Adipocyte (in vitro differentiated cells): ENCODE data around the gene PSEN2.
A peak's percentile ranks its signal among the peaks of the same experiment; 100 is the strongest.
"Not testable (repeated sequence)": the region's sequence is repeated elsewhere in the genome, so short reads cannot be mapped to it uniquely, and the experiment has no call there.

Experiments used
- DNase-seq: peaks from one replicate; pipeline ENCODE4 v3.0.0-alpha.2; 2015; ENCODE audit warnings: low read depth
- H3K27me3 ChIP-seq: replicated peaks from 2 replicates; pipeline ENCODE4 v1.7.0; 2013; ENCODE audit warnings: mild to moderate bottlenecking, low read length, moderate library complexity; ENCODE audit not compliant: control insufficient read depth, insufficient read depth
- H3K36me3 ChIP-seq: 2 replicates; pipeline ENCODE4 v1.7.0; 2013; ENCODE audit warnings: low read length, mild to moderate bottlenecking, moderate library complexity; ENCODE audit not compliant: control insufficient read depth, insufficient read depth, severe bottlenecking
- H3K4me1 ChIP-seq: 2 replicates; pipeline ENCODE4 v1.7.0; 2013; ENCODE audit warnings: mild to moderate bottlenecking, low read length, moderate library complexity; ENCODE audit not compliant: control insufficient read depth, insufficient read depth
- H3K4me3 ChIP-seq: 2 replicates; pipeline ENCODE4 v1.7.0; 2013; ENCODE audit warnings: mild to moderate bottlenecking, low read length, moderate library complexity
- H3K9ac ChIP-seq: 2 replicates; pipeline ENCODE4 v1.7.0; 2013; ENCODE audit warnings: mild to moderate bottlenecking, low read length, moderate library complexity
- H3K9me3 ChIP-seq: 2 replicates; pipeline ENCODE4 v1.7.0; 2013; ENCODE audit warnings: mild to moderate bottlenecking, low read length, moderate library complexity; ENCODE audit not compliant: control insufficient read depth

The PSEN2 gene

GRCh38 chr1:226921504-226921903, 51.1 kb downstream of the PSEN2 start:
- no peak overlapping the region for H3K4me3 ChIP-seq
- no peaks in the 10 kb centered on the region for H3K36me3 ChIP-seq
- DNase-seq: no peak
- H3K9me3 ChIP-seq: no peaks in the 10 kb centered on the region
- H3K4me1 ChIP-seq: peaks cover 4% of the 10 kb centered on the region
- H3K9ac ChIP-seq: no peak overlapping the region
- H3K27me3 ChIP-seq: no peaks in the 10 kb centered on the region

DNA sequence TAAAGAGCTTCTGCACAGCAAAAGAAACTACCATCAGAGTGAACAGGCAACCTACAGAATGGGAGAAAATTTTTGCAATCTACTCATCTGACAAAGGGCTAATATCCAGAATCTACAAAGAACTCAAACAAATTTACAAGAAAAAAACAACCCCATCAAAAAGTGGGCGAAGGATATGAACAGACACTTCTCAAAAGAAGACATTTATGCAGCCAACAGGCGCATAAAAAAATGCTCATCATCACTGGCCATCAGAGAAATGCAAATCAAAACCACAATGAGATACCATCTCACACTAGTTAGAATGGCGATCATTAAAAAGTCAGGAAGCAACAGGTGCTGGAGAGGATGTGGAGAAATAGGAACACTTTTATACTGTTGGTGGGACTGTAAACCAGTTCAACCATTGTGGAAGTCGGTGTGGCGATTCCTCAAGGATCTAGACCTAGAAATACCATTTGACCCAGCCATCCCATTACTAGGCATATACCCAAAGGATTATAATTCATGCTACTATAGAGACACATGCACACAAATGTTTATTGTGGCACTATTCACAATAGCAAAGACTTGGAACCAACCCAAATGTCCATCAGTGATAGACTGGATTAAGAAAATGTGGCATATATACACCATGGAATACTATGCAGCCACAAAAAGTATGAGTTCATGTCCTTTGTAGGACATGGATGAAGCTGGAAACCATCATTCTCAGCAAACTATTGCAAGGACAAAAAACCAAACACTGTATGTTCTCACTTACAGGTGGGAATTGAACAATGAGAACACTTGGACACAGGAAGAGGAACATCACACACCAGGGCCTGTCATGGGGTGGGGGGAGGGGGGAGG, 59.1 kb downstream of the PSEN2 start:
- H3K27me3 ChIP-seq, H3K4me3 ChIP-seq, H3K36me3 ChIP-seq, H3K9me3 ChIP-seq, H3K4me1 ChIP-seq, DNase-seq, H3K9ac ChIP-seq: not testable (repeated sequence)

GRCh38 chr1:226934483-226935237, 64.2 kb downstream of the PSEN2 start:
- no peak overlapping the region for H3K9ac ChIP-seq
- H3K4me1 ChIP-seq: peaks cover 8% of the 10 kb centered on the region
- no peak for DNase-seq
- no peaks in the 10 kb centered on the region for H3K27me3 ChIP-seq
- peaks cover 12% of the 10 kb centered on the region for H3K9me3 ChIP-seq
- H3K36me3 ChIP-seq: no peaks in the 10 kb centered on the region
- no peak overlapping the region for H3K4me3 ChIP-seq

- Histone ChIP-seq H3K9ac (peak overlapping the region; percentile 97), H3K27me3 (no peaks in the 10 kb centered on the region), H3K36me3 (no peaks in the 10 kb centered on the region), H3K9me3 (peaks cover 12% of the 10 kb centered on the region), H3K4me3 (no peak overlapping the region), H3K4me1 (peaks cover 30% of the 10 kb centered on the region)
- no peak for DNase-seq
These were observed 67.7 kb downstream of the PSEN2 start for GRCh38 chr1:226937940-226938725.

DNA sequence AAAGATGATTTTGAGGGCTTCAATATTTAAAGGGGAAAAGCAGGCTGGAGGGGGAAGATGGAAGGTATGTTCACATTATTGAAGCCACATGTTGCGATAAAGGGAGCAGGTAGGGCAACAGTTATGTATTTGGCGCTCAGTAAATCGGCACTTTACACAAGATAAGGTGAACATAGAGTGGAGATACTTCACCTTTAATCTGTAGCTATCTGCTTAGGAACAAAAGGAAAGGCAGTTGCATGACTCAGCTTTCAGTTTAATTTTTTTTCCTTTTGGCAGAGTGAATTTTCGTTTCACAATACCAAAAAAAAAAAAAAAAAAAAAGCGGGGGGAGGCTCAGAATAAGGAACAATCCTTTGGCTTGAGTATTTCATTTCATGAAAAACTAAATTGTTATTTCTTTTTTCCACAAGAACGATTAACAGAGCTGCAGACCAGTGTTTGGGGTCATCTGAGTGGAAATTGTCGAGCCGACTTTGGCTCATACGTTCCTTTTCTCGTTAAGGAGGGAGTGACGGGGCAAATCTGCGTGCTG, 68.6 kb downstream of the PSEN2 start:
- H3K4me1 ChIP-seq: peaks cover 36% of the 10 kb centered on the region
- peak overlapping the region; percentile 86 for H3K4me3 ChIP-seq
- peaks cover 12% of the 10 kb centered on the region for H3K9me3 ChIP-seq
- no peaks in the 10 kb centered on the region for H3K36me3 ChIP-seq
- no peaks in the 10 kb centered on the region for H3K27me3 ChIP-seq
- peak; percentile 82 for DNase-seq
- peak overlapping the region; percentile 97 for H3K9ac ChIP-seq

DNA sequence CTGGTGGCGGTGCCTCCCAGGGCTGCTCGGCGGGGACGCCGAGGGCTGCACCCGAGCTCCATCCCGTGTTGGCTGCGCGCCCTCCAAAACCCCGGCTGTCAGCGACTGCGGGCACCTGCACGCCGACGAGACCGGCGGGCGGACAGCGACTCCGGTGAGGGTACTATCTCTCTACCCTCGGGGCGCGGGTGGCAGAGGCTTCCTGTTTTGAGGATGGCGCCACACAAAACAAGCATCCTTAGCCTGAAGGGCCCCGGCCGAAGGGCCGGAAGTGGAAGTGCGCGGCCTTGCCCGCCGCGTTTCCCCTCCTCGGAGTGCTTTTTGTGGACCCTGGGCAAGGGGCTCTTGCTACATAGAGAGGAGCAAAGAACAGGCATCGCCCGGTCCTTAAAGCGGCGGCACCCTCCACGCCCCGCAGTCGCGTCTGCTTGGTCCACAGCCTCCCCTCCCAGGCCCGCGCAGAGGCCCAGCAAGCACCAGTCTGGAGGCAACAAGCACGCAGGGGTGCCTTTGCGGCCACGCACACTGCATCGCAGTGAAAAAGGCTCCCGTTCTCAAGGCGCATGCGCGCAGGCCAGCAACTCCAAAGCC, 69.1 kb downstream of the PSEN2 start:
- peak overlapping the region; percentile 97 for H3K9ac ChIP-seq
- DNase-seq: peak; percentile 74
- H3K4me3 ChIP-seq: peak overlapping the region; percentile 86

DNA sequence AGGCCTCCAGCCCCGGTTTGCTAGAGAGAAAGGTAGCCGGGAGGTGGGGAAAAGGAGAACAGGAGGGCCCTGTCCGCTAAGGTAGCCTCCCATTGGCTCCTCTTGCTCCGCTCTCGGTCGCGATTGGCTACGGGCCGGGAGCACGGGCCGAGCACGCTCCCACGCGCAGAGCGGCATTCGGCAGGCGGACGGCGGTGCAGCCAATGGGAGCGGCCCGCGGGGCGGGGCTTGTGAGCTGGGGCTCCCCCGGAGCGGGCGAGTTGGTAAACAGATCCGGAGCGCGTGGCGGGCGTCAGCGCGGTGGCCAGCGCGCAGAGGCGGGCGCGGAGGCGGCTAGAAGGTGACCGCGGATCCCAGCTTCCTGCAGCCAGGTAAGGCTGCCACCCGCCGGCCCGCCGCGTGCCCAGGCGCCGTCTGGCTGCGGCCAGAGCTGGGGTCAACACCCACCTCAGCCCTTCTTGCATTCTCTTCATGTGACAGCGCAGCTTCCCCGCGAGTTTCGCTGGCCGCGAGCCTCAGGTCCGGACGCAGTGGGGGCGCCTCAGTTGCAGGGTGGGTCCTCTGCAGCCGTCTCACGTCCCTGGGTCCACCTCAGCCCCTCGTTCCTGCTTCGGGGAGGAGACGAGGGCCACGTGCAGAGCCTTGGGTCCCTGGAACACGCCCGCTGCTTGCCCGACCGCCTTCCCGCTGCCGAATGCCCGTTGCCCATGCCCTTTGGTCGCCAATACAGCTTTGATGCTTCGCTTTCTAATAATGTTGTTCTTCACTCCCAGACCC, 69.8 kb downstream of the PSEN2 start, which contains the start of gene COQ8A:
COQ8A (plus strand) TSS at position 266 of the 777 bp plus-strand sequence. CDS start 21,092 bp downstream, outside the sequence.
- Histone ChIP-seq H3K9me3 (peaks cover 2% of the 10 kb centered on the region), H3K27me3 (no peaks in the 10 kb centered on the region), H3K36me3 (no peaks in the 10 kb centered on the region), H3K9ac (peak within 1 kb of the TSS; percentile 97), H3K4me3 (peak within 1 kb of the TSS; percentile 86), H3K4me1 (peaks cover 44% of the 10 kb centered on the region)
- DNase-seq: peak; percentile 100

More for the DNA sequence above, 69.1 kb downstream of the PSEN2 start:
- Histone ChIP-seq H3K4me1 (peaks cover 37% of the 10 kb centered on the region), H3K36me3 (no peaks in the 10 kb centered on the region), H3K9me3 (peaks cover 9% of the 10 kb centered on the region), H3K27me3 (no peaks in the 10 kb centered on the region)

DNA sequence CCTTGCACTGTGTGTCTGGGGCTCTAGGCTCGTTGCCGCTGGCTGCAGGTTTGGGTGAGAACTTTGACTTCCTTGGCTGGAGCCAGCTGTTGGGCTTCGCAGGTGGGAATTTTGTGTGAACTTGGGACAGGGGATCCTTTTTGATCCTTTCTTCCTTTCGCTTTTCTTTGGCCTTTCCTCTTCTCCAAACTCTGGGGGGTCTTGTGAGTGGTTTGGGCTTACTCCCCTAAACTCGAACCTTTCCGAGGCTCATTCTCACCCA, 70.3 kb downstream of the PSEN2 start:
- peak overlapping the region; percentile 86 for H3K4me3 ChIP-seq
- no peaks in the 10 kb centered on the region for H3K36me3 ChIP-seq
- no peaks in the 10 kb centered on the region for H3K9me3 ChIP-seq
- peaks cover 49% of the 10 kb centered on the region for H3K4me1 ChIP-seq
- H3K9ac ChIP-seq: peak overlapping the region; percentile 88
- no peak for DNase-seq
- H3K27me3 ChIP-seq: no peaks in the 10 kb centered on the region

DNA sequence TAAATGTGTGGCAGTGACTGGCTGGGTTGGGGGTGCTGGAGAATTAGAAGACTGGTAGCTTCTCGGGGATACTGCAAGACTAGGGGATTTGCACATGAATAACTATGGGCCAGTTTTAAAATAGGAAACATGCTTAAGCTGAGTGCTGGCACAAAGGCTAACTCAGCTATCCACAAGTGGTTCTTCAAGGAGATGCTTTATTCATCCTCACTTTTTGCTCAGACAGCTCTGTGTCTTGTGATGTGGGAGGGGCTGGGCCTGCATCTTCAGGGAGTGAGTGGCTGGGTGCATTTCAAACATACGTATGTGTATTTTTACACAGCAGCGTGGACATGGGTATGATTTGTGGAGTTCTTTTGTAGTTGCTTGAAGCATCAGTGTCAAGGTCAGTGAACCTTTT, 72.0 kb downstream of the PSEN2 start:
- Histone ChIP-seq H3K4me1 (peaks cover 60% of the 10 kb centered on the region), H3K9ac (peak overlapping the region; percentile 44), H3K9me3 (no peaks in the 10 kb centered on the region), H3K4me3 (peak overlapping the region; percentile 38), H3K36me3 (no peaks in the 10 kb centered on the region), H3K27me3 (no peaks in the 10 kb centered on the region)
- DNase-seq: no peak

DNA sequence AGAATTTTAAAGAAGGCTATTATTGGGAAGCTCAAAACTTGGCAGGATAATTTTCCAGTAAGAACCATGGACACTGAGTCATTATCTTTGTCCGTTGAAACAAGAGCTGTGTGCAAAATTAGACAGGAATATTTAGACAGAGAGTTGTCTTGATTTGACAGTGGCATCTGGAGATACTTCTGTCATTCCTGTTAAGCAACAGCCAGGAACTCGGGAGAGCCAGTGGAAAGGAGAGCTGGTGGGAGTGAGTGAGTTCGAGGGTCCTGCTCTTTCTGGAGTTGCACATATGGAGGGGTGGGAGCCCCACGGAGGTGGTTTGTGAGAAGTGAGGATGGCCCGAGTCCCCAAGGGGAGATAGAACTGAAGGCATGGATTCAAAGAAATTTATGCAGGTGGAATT, 72.7 kb downstream of the PSEN2 start:
- Histone ChIP-seq H3K36me3 (no peaks in the 10 kb centered on the region), H3K4me1 (peaks cover 60% of the 10 kb centered on the region), H3K4me3 (peak overlapping the region; percentile 38), H3K27me3 (no peaks in the 10 kb centered on the region), H3K9me3 (no peaks in the 10 kb centered on the region), H3K9ac (peak overlapping the region; percentile 44)
- DNase-seq: no peak
